ENCODE data around the gene TMEM109. TPM values are rescaled to one million over a fixed set of nuclear protein-coding genes. Genes with fewer than 3 reads are reported as not detected.

TMEM109 gene
- total and polyA plus RNA-seq, 7 donors, result 69.2 to 130 (median 72.5) TPM

GRCh38 chr11:60948250-60948649 lies 34.3 kb downstream of the TMEM109 start:
- no peak for ATAC-seq
- Histone ChIP-seq H3K4me1 (no peaks in the 10 kb centered on the region), H3K27me3 (ENCODE audit: insufficient read depth in 3 of 3, low read length in 2 of 3) (peaks cover 0 to 3% (median 0%) of the 10 kb centered on the region in 3 donors), H3K36me3 (ENCODE audit: insufficient read depth in 1 of 2, low read depth in 1 of 2) (no peaks in the 10 kb centered on the region), H3K4me3 (no peak overlapping the region), H3K9me3 (no peaks in the 10 kb centered on the region), H3K27ac (no peak overlapping the region)
- WGBS, 3 donors, result 56 to 76% (median 72%) methylated on average over 5 of the region's 5 CpGs
- no peak for DNase-seq
- TF ChIP-seq CTCF (IDR thresholded peaks at IDR 0.05), result no peak
- intact Hi-C loops (cut with DNase I), result no loop called here

GRCh38 chr11:60950024-60950423 lies 36.1 kb downstream of the TMEM109 start:
- intact Hi-C loops (cut with DNase I), result no loop called here
- 64 to 72% (median 67%) methylated on average over 6 of the region's 6 CpGs for WGBS, 3 donors
- H3K27ac ChIP-seq, result no peak overlapping the region

GRCh38 chr11:60950933-60951605 lies 37.1 kb downstream of the TMEM109 start:
- intact Hi-C loops (cut with DNase I), result no loop called here
- H3K4me1 ChIP-seq, result no peaks in the 10 kb centered on the region

More at GRCh38 chr11:60950024-60950423, 36.1 kb downstream of the TMEM109 start:
- no peak for DNase-seq
- Histone ChIP-seq H3K4me1 (no peaks in the 10 kb centered on the region), H3K27me3 (ENCODE audit: insufficient read depth in 3 of 3, low read length in 2 of 3) (peaks cover 0 to 3% (median 0%) of the 10 kb centered on the region in 3 donors), H3K9me3 (no peaks in the 10 kb centered on the region), H3K36me3 (ENCODE audit: insufficient read depth in 1 of 2, low read depth in 1 of 2) (no peaks in the 10 kb centered on the region), H3K4me3 (peak overlapping the region; percentile 63)
- TF ChIP-seq CTCF (IDR thresholded peaks at IDR 0.05), result no peak
- ATAC-seq, result no peak

GRCh38 chr11:60951606-60951903 lies 37.6 kb downstream of the TMEM109 start:
- no peak for TF ChIP-seq CTCF (IDR thresholded peaks at IDR 0.05)
- no peak for DNase-seq
- Histone ChIP-seq H3K4me3 (peak overlapping the region; percentile 63), H3K4me1 (no peaks in the 10 kb centered on the region), H3K27me3 (ENCODE audit: insufficient read depth in 3 of 3, low read length in 2 of 3) (peaks cover 0 to 3% (median 0%) of the 10 kb centered on the region in 3 donors), H3K27ac (peak overlapping the region; percentile 48), H3K9me3 (no peaks in the 10 kb centered on the region), H3K36me3 (ENCODE audit: insufficient read depth in 1 of 2, low read depth in 1 of 2) (no peaks in the 10 kb centered on the region)
- ATAC-seq, result peak; percentile 13 to 53 (median 26)
- 7 to 8% (median 8%) methylated on average over 5 to 8 of the region's 8 CpGs for whole genome bisulfite sequencing, 3 donors
- intact Hi-C loops (cut with DNase I), result no loop called here

More at GRCh38 chr11:60950933-60951605, 37.1 kb downstream of the TMEM109 start:
- TF ChIP-seq CTCF (IDR thresholded peaks at IDR 0.05), result no peak
- Histone ChIP-seq H3K27ac (no peak overlapping the region), H3K36me3 (ENCODE audit: insufficient read depth in 1 of 2, low read depth in 1 of 2) (no peaks in the 10 kb centered on the region), H3K27me3 (ENCODE audit: insufficient read depth in 3 of 3, low read length in 2 of 3) (peaks cover 0 to 3% (median 0%) of the 10 kb centered on the region in 3 donors), H3K9me3 (no peaks in the 10 kb centered on the region), H3K4me3 (peak overlapping the region; percentile 63)
- WGBS, 3 donors, result 32 to 52% (median 41%) methylated on average over 47 to 86 of the region's 86 CpGs
- ATAC-seq (peak in 2 of 4 donors; percentile 11 to 22), DNase-seq (peak in 1 of 2 donors; percentile 35)

Measured in psoas muscle (tissue), 8 donors.